Neural progenitor cell (in vitro differentiated cells): ENCODE measurements around the gene SLC25A29. TPM values are rescaled to one million over a fixed set of nuclear protein-coding genes. Genes with fewer than 3 reads are reported as not detected.
A peak's percentile ranks its signal among the peaks of the same experiment; 100 is the strongest.
"Not testable (repeated sequence)": the region's sequence is repeated elsewhere in the genome, so short reads cannot be mapped to it uniquely, and the experiment has no call there.

ENCODE experiments used
- DNase-seq: peaks from one replicate; pipeline ENCODE4 v3.0.0-alpha.2; 2016; ENCODE audit warnings: low spot score
- H2AFZ ChIP-seq: fragments of 200-600 bp; sonication (generic); replicated peaks from 2 replicates; pipeline ENCODE4 v1.6.1; 2016; ENCODE audit warnings: antibody characterized with exemption
- H3F3A ChIP-seq: fragments of 200-600 bp; sonication (generic); 2 replicates; pipeline ENCODE4 v1.6.1; 2016; ENCODE audit warnings: antibody characterized with exemption, low read depth
- H3K27ac ChIP-seq: fragments of 200-600 bp; sonication (generic); 2 replicates; pipeline ENCODE4 v1.5.1; 2016; ENCODE audit warnings: mild to moderate bottlenecking
- H3K27me3 ChIP-seq: fragments of 200-600 bp; sonication (generic); 2 replicates; pipeline ENCODE4 v1.6.1; 2016; ENCODE audit warnings: mild to moderate bottlenecking, moderate library complexity
- H3K36me3 ChIP-seq: fragments of 200-600 bp; sonication (generic); 2 replicates; pipeline ENCODE4 v1.5.1; 2016
- H3K4me1 ChIP-seq: fragments of 200-600 bp; sonication (generic); 2 replicates; pipeline ENCODE4 v1.6.1; 2016; ENCODE audit warnings: mixed run types
- H3K4me2 ChIP-seq: fragments of 200-600 bp; sonication (generic); 2 replicates; pipeline ENCODE4 v1.6.1; 2016
- H3K4me3 ChIP-seq: fragments of 200-600 bp; sonication (generic); 2 replicates; pipeline ENCODE4 v1.5.1; 2016
- H3K79me2 ChIP-seq: fragments of 200-600 bp; sonication (generic); 2 replicates; pipeline ENCODE4 v1.6.1; 2016; ENCODE audit warnings: low read depth
- H3K9ac ChIP-seq: fragments of 200-600 bp; sonication (generic); 2 replicates; pipeline ENCODE4 v1.6.1; 2016
- H3K9me3 ChIP-seq: fragments of 200-600 bp; sonication (generic); 2 replicates; pipeline ENCODE4 v1.5.1; 2016; ENCODE audit warnings: low read depth
- H4K20me1 ChIP-seq: fragments of 200-600 bp; sonication (generic); 2 replicates; pipeline ENCODE4 v1.6.1; 2016; ENCODE audit warnings: low read depth
- H3K27ac Mint-ChIP-seq: 3 replicates; pipeline ENCODE4 v1.8.0; 2021; ENCODE audit warnings: mixed read lengths
- H3K27me3 Mint-ChIP-seq: 2 replicates; pipeline ENCODE4 v1.8.0; 2022; ENCODE audit warnings: low read depth, mild to moderate bottlenecking, inconsistent platforms, moderate library complexity, mixed read lengths; ENCODE audit not compliant: insufficient read depth
- H3K36me3 Mint-ChIP-seq: 3 replicates; pipeline ENCODE4 v1.8.0; 2021; ENCODE audit warnings: mixed read lengths
- H3K4me1 Mint-ChIP-seq: 3 replicates; pipeline ENCODE4 v1.8.0; 2021; ENCODE audit warnings: mixed read lengths
- H3K4me3 Mint-ChIP-seq: 3 replicates; pipeline ENCODE4 v1.8.0; 2021; ENCODE audit warnings: mild to moderate bottlenecking, moderate library complexity, mixed read lengths
- H3K9me3 Mint-ChIP-seq: 3 replicates; pipeline ENCODE4 v1.8.0; 2020; ENCODE audit warnings: mixed read lengths
- EZH2 ChIP-seq: fragments of 200-600 bp; sonication (generic); IDR thresholded peaks from 2 replicates; pipeline ENCODE4 v1.6.1; 2017; ENCODE audit warnings: antibody characterized with exemption, mild to moderate bottlenecking, moderate library complexity
- EZH2phosphoT487 ChIP-seq: fragments of 200-600 bp; sonication (generic); IDR thresholded peaks from 2 replicates; pipeline ENCODE4 v1.6.1; 2017; ENCODE audit warnings: antibody characterized with exemption
- total RNA-seq: library from RNA; depleted of rRNA; stranded (reverse); fragments of >200 nt; gene quantifications from 2 replicates; pipeline ENCODE4 v1.2.3, GENCODE V29; 2015; ENCODE audit warnings: low replicate concordance
- TF ChIP-seq, protein P1 (sequence below): fragments of 200-600 bp; sonication (generic); IDR thresholded peaks from 2 replicates; pipeline ENCODE4 v1.5.1; 2017; ENCODE audit warnings: antibody characterized with exemption, mild to moderate bottlenecking

The SLC25A29 gene
- total RNA-seq, 1 donor from 2014 or later: 103 TPM

DNA sequence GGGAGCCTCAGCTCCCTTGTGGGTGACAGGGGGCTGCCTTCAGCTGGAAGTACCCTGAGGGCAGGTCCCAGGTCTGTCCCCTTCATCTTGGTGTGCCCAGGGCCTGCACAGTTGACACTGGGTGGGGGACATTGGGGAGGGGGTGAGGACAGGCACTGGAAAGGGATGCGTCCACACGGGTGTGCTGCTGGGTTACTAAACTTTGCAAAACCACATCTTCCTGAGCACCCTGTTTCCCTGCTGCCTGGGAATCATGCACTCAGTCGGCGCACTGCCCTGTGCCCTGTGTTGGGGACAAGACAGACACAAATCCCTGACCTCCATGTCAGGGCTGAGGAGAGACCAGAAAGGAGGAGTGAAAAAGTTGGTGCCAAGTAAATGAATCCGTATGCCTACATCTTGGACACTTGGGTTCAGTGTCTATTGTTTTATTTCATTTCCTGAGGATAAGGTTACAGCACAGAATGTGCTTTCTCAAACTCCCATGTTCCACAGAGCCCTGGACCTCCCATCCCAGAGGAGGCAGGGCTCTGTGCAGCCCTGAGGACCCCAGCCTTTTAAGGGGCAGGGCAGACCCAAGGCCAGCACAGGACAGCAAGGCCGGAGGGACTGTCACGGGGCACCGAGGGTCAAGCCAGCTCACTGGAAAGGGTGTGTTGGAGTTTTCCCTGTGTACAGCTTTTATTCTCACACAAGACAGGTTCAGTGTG lies 2.9 kb upstream of the SLC25A29 start:
- H3K27ac ChIP-seq: peak overlapping the region; percentile 14
- no peak overlapping the region for H3K9ac ChIP-seq
- TF ChIP-seq EZH2 (no peak), EZH2phosphoT487 (no peak)
- TF ChIP-seq, protein P1, sequence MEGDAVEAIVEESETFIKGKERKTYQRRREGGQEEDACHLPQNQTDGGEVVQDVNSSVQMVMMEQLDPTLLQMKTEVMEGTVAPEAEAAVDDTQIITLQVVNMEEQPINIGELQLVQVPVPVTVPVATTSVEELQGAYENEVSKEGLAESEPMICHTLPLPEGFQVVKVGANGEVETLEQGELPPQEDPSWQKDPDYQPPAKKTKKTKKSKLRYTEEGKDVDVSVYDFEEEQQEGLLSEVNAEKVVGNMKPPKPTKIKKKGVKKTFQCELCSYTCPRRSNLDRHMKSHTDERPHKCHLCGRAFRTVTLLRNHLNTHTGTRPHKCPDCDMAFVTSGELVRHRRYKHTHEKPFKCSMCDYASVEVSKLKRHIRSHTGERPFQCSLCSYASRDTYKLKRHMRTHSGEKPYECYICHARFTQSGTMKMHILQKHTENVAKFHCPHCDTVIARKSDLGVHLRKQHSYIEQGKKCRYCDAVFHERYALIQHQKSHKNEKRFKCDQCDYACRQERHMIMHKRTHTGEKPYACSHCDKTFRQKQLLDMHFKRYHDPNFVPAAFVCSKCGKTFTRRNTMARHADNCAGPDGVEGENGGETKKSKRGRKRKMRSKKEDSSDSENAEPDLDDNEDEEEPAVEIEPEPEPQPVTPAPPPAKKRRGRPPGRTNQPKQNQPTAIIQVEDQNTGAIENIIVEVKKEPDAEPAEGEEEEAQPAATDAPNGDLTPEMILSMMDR: no peak
- Mint-ChIP-seq H3K4me3 (peak overlapping the region; percentile 93), H3K27me3 (peaks cover 10% of the 10 kb centered on the region), H3K27ac (no peak overlapping the region), H3K9me3 (no peaks in the 10 kb centered on the region), H3K4me1 (peaks cover 59% of the 10 kb centered on the region), H3K36me3 (no peaks in the 10 kb centered on the region)
- H2AFZ ChIP-seq: no peak overlapping the region
- H4K20me1 ChIP-seq: peaks cover 49% of the 10 kb centered on the region
- H3F3A ChIP-seq: peaks cover 19% of the 10 kb centered on the region
- peaks cover 50% of the 10 kb centered on the region for H3K79me2 ChIP-seq
- no peak for DNase-seq
- H3K9me3 ChIP-seq: no peaks in the 10 kb centered on the region
- H3K4me3 ChIP-seq: no peak overlapping the region
- peaks cover 48% of the 10 kb centered on the region for H3K4me1 ChIP-seq
- no peaks in the 10 kb centered on the region for H3K27me3 ChIP-seq
- no peaks in the 10 kb centered on the region for H3K36me3 ChIP-seq
- H3K4me2 ChIP-seq: peak overlapping the region; percentile 86

DNA sequence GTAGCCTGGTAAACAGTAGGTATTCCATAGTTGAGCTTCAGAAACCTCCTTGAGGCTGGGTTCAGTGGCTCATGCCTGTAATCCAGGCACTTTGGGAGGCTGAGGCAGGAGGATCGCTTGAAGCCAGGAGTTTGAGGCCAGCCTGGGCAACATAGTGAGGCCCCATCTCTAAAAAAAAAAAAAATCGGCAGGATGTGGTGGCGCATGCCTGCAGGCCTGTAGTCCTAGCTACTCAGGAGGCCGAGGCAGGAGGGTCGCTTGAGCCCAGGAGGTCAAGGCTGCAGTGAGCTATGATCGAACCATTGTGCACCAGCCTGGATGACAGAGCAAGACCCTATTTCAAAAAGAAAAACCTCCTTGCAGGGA lies 2.2 kb upstream of the SLC25A29 start:
- H3K27me3 Mint-ChIP-seq, H3K9ac ChIP-seq, H3K36me3 Mint-ChIP-seq, H3K27me3 ChIP-seq, H3K36me3 ChIP-seq, H3K9me3 ChIP-seq, H2AFZ ChIP-seq, H3K9me3 Mint-ChIP-seq, DNase-seq, H3K27ac Mint-ChIP-seq, H3K27ac ChIP-seq: not testable (repeated sequence)
- H3F3A ChIP-seq: peaks cover 19% of the 10 kb centered on the region
- peak overlapping the region; percentile 100 for H3K4me3 ChIP-seq
- peaks cover 57% of the 10 kb centered on the region for H4K20me1 ChIP-seq
- Mint-ChIP-seq H3K4me1 (peaks cover 61% of the 10 kb centered on the region), H3K4me3 (peak overlapping the region; percentile 93)
- peak overlapping the region; percentile 86 for H3K4me2 ChIP-seq
- H3K79me2 ChIP-seq: peaks cover 58% of the 10 kb centered on the region
- H3K4me1 ChIP-seq: peaks cover 56% of the 10 kb centered on the region

DNA sequence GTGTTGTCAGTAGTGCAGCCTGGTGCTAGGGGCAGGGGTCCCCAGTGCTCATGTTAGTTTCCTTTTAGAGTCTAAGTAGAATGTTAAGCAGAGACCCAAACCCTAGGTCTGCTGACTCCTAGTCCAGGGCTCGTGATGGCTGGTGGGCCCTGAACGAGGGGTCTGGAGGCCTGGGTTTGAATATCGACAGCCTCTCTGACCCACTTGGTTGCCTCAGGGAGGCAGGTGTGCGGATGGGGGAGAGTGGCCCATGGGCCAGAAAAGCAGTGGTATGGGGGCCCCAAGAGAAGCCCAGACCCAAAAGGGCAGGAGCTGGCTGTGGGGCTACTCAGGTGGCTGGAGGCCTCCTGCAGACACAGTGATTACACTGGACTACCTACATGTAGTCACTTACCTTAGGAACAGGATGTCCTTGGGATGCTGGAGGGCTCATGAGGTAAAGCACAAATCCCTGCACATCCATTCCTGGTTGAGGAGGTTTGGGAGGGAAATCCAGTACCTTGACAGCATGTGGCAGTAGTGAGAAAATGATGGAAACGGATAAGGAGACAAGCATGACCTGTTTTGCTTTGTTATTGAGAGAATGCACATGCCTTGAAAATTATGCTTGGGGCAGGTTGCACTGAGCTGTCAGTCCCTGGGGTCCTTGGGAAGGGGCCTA lies 1.7 kb upstream of the SLC25A29 start:
- H4K20me1 ChIP-seq: peaks cover 62% of the 10 kb centered on the region
- H3K4me3 ChIP-seq: peak overlapping the region; percentile 100
- H3K27me3 Mint-ChIP-seq: peaks cover 10% of the 10 kb centered on the region
- H3K27ac Mint-ChIP-seq: no peak overlapping the region
- H3K27ac ChIP-seq: no peak overlapping the region
- peaks cover 55% of the 10 kb centered on the region for H3K4me1 ChIP-seq
- no peaks in the 10 kb centered on the region for H3K9me3 Mint-ChIP-seq
- no peak for DNase-seq
- no peak overlapping the region for H2AFZ ChIP-seq
- no peaks in the 10 kb centered on the region for H3K27me3 ChIP-seq
- peak overlapping the region; percentile 93 for H3K4me3 Mint-ChIP-seq
- H3K36me3 ChIP-seq: no peaks in the 10 kb centered on the region
- peaks cover 63% of the 10 kb centered on the region for H3K79me2 ChIP-seq
- peak overlapping the region; percentile 86 for H3K4me2 ChIP-seq
- peaks cover 16% of the 10 kb centered on the region for H3F3A ChIP-seq
- H3K9me3 ChIP-seq: no peaks in the 10 kb centered on the region
- peak overlapping the region; percentile 90 for H3K9ac ChIP-seq
- H3K4me1 Mint-ChIP-seq: peaks cover 57% of the 10 kb centered on the region
- TF ChIP-seq EZH2phosphoT487 (no peak), EZH2 (no peak)
- TF ChIP-seq, protein P1: no peak
- peaks cover under 1% of the 10 kb centered on the region for H3K36me3 Mint-ChIP-seq
